Measurements from ENCODE around the gene RPS6KA3.
A peak's percentile ranks its signal among the peaks of the same experiment; 100 is the strongest.
"Not testable (repeated sequence)": the region's sequence is repeated elsewhere in the genome, so short reads cannot be mapped to it uniquely, and the experiment has no call there.

Gene RPS6KA3

DNA sequence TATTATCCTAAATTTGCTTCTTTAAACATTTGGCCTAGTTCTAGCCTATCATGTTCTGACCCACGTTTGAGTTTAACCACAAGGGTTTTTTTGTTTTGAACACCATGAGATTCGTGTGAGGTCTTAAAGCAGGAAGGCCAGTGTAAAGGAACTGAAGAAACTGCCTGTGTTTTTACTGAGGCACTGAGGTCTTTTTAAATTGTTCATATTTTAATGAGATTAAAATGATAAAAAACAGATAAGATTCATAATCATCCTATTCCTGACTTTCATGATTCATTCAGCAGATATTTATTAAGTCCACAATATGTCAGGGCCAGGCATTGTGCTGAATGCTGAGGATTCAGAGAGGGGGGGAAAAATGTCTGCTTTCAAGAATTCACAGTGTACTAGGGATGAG is 3.2 kb downstream of the RPS6KA3 start:
- CTCF ChIA-PET, result no interaction called here
- DNase-seq (ENCODE audit: extremely low spot score), result no peak
- TF ChIP-seq BHLHE40 (IDR thresholded peaks at IDR 0.05; ENCODE audit: borderline replicate concordance) (no peak), TARDBP (IDR thresholded peaks at IDR 0.05) (no peak), LEF1 (IDR thresholded peaks at IDR 0.05; ENCODE audit: borderline replicate concordance) (no peak), NFRKB (IDR thresholded peaks at IDR 0.05) (no peak)
- POLR2A ChIA-PET, result no interaction called here

DNA sequence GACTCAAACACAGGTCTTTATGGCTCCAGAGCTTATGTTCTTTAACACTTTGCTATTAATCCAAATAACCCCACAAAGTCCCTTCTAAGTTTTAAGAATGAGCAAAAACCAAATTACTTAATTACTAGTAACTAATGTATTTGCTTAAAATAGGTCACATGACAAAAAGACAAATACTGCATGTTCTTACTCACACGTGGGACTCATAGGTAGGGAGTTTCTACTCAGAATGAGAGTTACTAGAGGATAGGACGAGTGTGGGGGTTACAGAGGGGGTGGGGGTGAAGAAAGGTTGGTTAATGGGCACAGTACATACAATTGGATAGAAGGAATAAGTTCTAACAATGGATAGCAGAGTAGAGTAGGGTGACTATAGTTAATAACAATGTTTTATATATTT is 5.8 kb downstream of the RPS6KA3 start:
- CTCF ChIA-PET, result no interaction called here
- POLR2A ChIA-PET, result no interaction called here
- no peak for DNase-seq (ENCODE audit: extremely low spot score)
- no peak for TF ChIP-seq SUZ12 (IDR thresholded peaks at IDR 0.05)
- no peak for TF ChIP-seq BHLHE40 (IDR thresholded peaks at IDR 0.05; ENCODE audit: borderline replicate concordance)
- no peak for TF ChIP-seq LEF1 (IDR thresholded peaks at IDR 0.05; ENCODE audit: borderline replicate concordance)
- no peak for TF ChIP-seq FOXA1 (IDR thresholded peaks at IDR 0.05)
- TF ChIP-seq FOXK2 (IDR thresholded peaks at IDR 0.05), result no peak
- TF ChIP-seq CTBP1 (IDR thresholded peaks at IDR 0.05; ENCODE audit: borderline replicate concordance), result no peak
- TF ChIP-seq L3MBTL2 (conservative IDR thresholded peaks at IDR 0.05), result no peak

DNA sequence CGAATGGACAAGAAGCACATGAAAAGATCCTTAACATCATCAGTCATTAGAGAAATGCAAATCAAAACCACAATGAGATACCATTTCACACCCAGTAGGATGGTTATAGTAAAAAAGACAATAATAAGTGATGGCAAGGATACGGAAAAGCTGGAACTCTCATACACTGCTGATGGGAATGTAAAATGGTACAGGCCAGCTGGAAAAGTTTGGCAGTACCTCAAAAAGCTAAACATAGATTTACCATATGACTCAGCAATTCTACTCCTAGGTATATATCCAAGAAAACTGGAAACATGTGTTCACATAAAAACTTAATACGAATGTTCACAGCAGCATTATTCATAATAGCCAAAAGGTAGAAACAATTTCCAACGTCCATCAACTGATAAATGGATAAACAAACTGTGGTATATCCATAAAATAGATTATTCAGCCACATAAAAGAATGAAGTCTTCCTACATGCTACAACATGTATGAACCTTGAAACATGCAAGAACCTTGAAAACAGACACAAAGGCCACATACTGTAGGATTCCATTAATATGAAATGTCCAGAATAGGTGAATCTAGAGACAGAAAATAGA is 11.9 kb downstream of the RPS6KA3 start:
- POLR2A ChIA-PET, result no interaction called here

DNA sequence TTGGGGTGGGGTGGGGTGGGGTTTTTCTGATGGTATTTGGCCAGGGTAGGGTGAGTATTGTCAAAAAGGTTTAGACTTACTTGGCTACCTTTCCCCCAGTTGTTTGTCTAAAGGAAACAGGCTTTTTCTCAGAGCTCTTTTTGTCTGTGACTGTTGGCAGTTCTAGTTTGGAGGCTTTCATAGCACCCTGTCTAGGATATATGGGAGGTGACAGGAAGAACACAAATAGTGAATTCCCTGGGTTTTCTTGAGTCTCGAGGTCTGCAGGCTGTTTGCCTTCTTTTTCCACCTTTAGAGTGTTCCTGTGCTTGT is 13.5 kb downstream of the RPS6KA3 start:
- POLR2A ChIA-PET, result no interaction called here
- no peak for DNase-seq (ENCODE audit: extremely low spot score)
- CTCF ChIA-PET, result interaction anchor here (0.7 to 1.1 kb wide), 2 partner anchors 184 to 186 kb away, joined by 3 to 5 read pairs; no protein-coding TSS in a partner anchor
- TF ChIP-seq TARDBP (IDR thresholded peaks at IDR 0.05), result no peak
- no peak for TF ChIP-seq L3MBTL2 (conservative IDR thresholded peaks at IDR 0.05)
- no peak for TF ChIP-seq CTBP1 (IDR thresholded peaks at IDR 0.05; ENCODE audit: borderline replicate concordance)
- no peak for TF ChIP-seq LEF1 (IDR thresholded peaks at IDR 0.05; ENCODE audit: borderline replicate concordance)
- no peak for TF ChIP-seq SUZ12 (IDR thresholded peaks at IDR 0.05)
- no peak for TF ChIP-seq FOXK2 (IDR thresholded peaks at IDR 0.05)
- no peak for TF ChIP-seq HDGF (IDR thresholded peaks at IDR 0.05; ENCODE audit: borderline replicate concordance)
- TF ChIP-seq ZNF384 (IDR thresholded peaks at IDR 0.05), result no peak
- TF ChIP-seq FOXM1 (IDR thresholded peaks at IDR 0.05; ENCODE audit: borderline replicate concordance), result no peak
- TF ChIP-seq SP1 (IDR thresholded peaks at IDR 0.05), result no peak
- TF ChIP-seq ELF4 (IDR thresholded peaks at IDR 0.05), result no peak
- TF ChIP-seq, protein P1, sequence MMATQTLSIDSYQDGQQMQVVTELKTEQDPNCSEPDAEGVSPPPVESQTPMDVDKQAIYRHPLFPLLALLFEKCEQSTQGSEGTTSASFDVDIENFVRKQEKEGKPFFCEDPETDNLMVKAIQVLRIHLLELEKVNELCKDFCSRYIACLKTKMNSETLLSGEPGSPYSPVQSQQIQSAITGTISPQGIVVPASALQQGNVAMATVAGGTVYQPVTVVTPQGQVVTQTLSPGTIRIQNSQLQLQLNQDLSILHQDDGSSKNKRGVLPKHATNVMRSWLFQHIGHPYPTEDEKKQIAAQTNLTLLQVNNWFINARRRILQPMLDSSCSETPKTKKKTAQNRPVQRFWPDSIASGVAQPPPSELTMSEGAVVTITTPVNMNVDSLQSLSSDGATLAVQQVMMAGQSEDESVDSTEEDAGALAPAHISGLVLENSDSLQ (IDR thresholded peaks at IDR 0.05), result no peak
- no peak for TF ChIP-seq NFRKB (IDR thresholded peaks at IDR 0.05)
- TF ChIP-seq ARNT (IDR thresholded peaks at IDR 0.05), result no peak
- TF ChIP-seq FOXA1 (IDR thresholded peaks at IDR 0.05), result no peak
- TF ChIP-seq BHLHE40 (IDR thresholded peaks at IDR 0.05; ENCODE audit: borderline replicate concordance), result no peak

More for the DNA sequence above, 11.9 kb downstream of the RPS6KA3 start:
- DNase-seq (ENCODE audit: extremely low spot score), result no peak
- CTCF ChIA-PET, result no interaction called here
- TF ChIP-seq FOXA1 (IDR thresholded peaks at IDR 0.05) (no peak), BHLHE40 (IDR thresholded peaks at IDR 0.05; ENCODE audit: borderline replicate concordance) (no peak), TARDBP (IDR thresholded peaks at IDR 0.05) (no peak), SP1 (IDR thresholded peaks at IDR 0.05) (no peak), LEF1 (IDR thresholded peaks at IDR 0.05; ENCODE audit: borderline replicate concordance) (no peak), SUZ12 (IDR thresholded peaks at IDR 0.05) (no peak)
- TF ChIP-seq, protein P1 (IDR thresholded peaks at IDR 0.05), result no peak

DNA sequence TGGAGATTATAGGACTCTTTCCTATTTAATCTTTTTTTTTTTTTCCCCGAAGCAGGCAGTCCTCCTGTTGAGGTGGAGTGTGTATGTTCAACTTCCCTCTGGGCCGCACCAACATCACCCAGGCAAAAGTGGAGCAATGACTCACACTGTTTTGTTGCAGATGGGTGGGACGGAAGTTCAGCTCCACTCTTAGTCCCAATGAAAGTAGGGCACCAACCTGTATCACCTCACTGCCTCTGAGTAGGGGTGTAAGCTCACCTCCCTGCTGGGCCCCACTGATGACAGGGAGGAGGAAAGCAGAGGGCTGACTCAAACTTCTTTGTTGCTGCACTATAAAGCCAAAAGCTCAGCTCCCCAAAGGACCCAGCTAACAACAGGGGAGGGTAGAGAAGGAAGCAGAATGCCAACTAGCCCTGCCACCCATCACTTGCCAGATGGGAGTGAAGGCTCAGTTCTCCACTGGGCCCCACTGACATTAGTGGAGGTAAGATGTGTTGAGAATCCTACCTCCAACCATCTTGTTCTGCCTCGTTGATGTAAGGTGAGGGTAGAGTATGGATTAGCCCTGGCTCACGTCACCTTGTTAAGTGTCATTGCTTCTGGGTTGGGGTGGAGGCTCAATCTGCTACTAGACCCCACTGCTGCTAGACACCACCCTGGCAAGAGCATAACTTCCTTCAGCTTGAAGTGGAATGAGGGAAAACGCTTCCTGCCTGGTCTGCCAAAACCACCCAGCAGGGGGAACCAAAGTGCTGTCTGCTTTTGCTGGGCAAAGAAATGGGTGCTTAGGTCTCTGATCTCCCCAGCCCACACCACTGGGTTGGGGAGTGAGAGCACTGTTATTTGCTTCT is 14.1 kb downstream of the RPS6KA3 start:
- ChIA-PET CTCF (interaction anchor here (0.7 to 1.1 kb wide), 2 partner anchors 185 to 187 kb away, joined by 3 to 5 read pairs; no protein-coding TSS in a partner anchor), POLR2A (no interaction called here)

DNA sequence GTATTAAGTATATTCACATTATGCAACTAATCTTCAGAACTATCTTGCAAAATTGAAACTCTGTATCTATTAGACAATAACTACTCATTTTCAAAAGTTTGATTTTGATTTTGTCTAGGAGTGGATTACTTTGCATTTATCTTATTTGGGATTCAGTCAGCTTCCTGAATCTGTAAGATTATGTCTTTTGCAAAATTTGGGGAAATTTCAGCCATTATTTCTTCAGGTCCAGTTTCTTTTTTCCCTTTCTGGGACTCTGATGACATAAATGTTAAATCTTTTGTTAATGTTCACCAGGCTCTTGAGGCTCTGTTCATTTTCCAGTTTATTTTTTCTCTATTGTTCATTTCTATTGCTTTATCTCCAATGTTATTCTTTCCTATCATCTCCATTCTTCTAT is 15.0 kb downstream of the RPS6KA3 start:
- CTCF ChIA-PET, result no interaction called here
- no peak for DNase-seq (ENCODE audit: extremely low spot score)
- TF ChIP-seq FOXM1 (IDR thresholded peaks at IDR 0.05; ENCODE audit: borderline replicate concordance) (no peak), L3MBTL2 (conservative IDR thresholded peaks at IDR 0.05) (no peak), HDGF (IDR thresholded peaks at IDR 0.05; ENCODE audit: borderline replicate concordance) (no peak), NFRKB (IDR thresholded peaks at IDR 0.05) (no peak), SP1 (IDR thresholded peaks at IDR 0.05) (no peak), BHLHE40 (IDR thresholded peaks at IDR 0.05; ENCODE audit: borderline replicate concordance) (no peak), CTBP1 (IDR thresholded peaks at IDR 0.05; ENCODE audit: borderline replicate concordance) (no peak), ELF4 (IDR thresholded peaks at IDR 0.05) (no peak), ARNT (IDR thresholded peaks at IDR 0.05) (no peak), FOXK2 (IDR thresholded peaks at IDR 0.05) (no peak), SUZ12 (IDR thresholded peaks at IDR 0.05) (no peak), ZNF384 (IDR thresholded peaks at IDR 0.05) (no peak), FOXA1 (IDR thresholded peaks at IDR 0.05) (no peak), LEF1 (IDR thresholded peaks at IDR 0.05; ENCODE audit: borderline replicate concordance) (no peak)
- TF ChIP-seq, protein P1 (IDR thresholded peaks at IDR 0.05), result no peak

More for the DNA sequence above, 14.1 kb downstream of the RPS6KA3 start:
- TF ChIP-seq BHLHE40 (IDR thresholded peaks at IDR 0.05; ENCODE audit: borderline replicate concordance) (no peak), ELF4 (IDR thresholded peaks at IDR 0.05) (no peak), HDGF (IDR thresholded peaks at IDR 0.05; ENCODE audit: borderline replicate concordance) (no peak), L3MBTL2 (conservative IDR thresholded peaks at IDR 0.05) (no peak), ZNF384 (IDR thresholded peaks at IDR 0.05) (no peak), FOXK2 (IDR thresholded peaks at IDR 0.05) (no peak), NFRKB (IDR thresholded peaks at IDR 0.05) (no peak), CTBP1 (IDR thresholded peaks at IDR 0.05; ENCODE audit: borderline replicate concordance) (no peak), TARDBP (IDR thresholded peaks at IDR 0.05) (no peak), FOXM1 (IDR thresholded peaks at IDR 0.05; ENCODE audit: borderline replicate concordance) (no peak), SP1 (IDR thresholded peaks at IDR 0.05) (no peak), FOXA1 (IDR thresholded peaks at IDR 0.05) (no peak)
- TF ChIP-seq, protein P1 (IDR thresholded peaks at IDR 0.05), result no peak
- DNase-seq (ENCODE audit: extremely low spot score), result peak; percentile 65

DNA sequence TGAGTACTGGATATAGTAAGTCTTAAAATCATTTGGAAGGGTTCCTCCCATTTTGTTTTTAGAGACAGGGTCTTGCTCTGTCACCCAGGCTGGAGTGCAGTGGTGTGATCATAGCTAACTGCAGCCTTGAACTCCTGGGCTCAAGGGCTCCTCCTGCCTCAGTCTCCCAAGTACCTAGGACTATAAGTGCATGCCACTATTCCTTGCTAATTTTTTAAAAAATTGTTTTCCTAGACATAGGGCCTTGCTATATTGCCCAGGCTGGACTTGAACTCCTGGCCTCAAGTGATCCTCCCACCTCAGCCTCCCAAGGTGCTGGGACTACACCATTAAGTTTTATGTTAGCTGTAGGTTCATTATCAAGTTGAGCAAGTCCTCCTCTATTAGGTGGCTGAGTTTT is 16.6 kb downstream of the RPS6KA3 start:
- CTCF ChIA-PET; POLR2A ChIA-PET; DNase-seq (ENCODE audit: extremely low spot score): not testable (repeated sequence)

More for the DNA sequence above, 15.0 kb downstream of the RPS6KA3 start:
- POLR2A ChIA-PET, result no interaction called here

All from HEK293T (cell line).